Lung (tissue), 12 donors: ENCODE results near the gene KCNH5. TPM values are rescaled to one million over a fixed set of nuclear protein-coding genes. Genes with fewer than 3 reads are reported as not detected.

ENCODE experiments used
- ATAC-seq: fragments of 200-7000 bp; cut with Tn5 transposase; one replicate; pipeline ENCODE4 v1.9.1; 2020; ENCODE audit warnings: moderate number of reproducible peaks; ENCODE audit not compliant: insufficient read depth, low FRiP score
- DNase-seq, 3 donors: peaks; one replicate each; pipeline ENCODE4 v3.0.0-alpha.2; 2013 to 2017
- H3K27ac ChIP-seq, 2 donors: one replicate each; pipeline ENCODE4 v1.5.1; 2013; ENCODE audit warnings: mild to moderate bottlenecking in 2 of 2, moderate library complexity in 2 of 2, control low read depth in 1 of 2, inconsistent platforms in 1 of 2, low read depth in 1 of 2, low read length in 1 of 2
- H3K27me3 ChIP-seq, 3 donors: one replicate each; pipeline ENCODE4 v1.5.1; 2013; ENCODE audit warnings: low read length in 2 of 3; ENCODE audit not compliant: control insufficient read depth in 3 of 3, insufficient read depth in 3 of 3
- H3K36me3 ChIP-seq, 4 donors: one replicate each; pipeline ENCODE4 v1.5.1; 2013; ENCODE audit warnings: low read length in 4 of 4, mild to moderate bottlenecking in 1 of 4, moderate library complexity in 1 of 4; ENCODE audit not compliant: control insufficient read depth in 4 of 4, insufficient read depth in 4 of 4
- H3K4me1 ChIP-seq, 5 donors: one replicate each; pipeline ENCODE4 v1.5.1; 2013; ENCODE audit warnings: low read length in 5 of 5, mild to moderate bottlenecking in 2 of 5, moderate library complexity in 1 of 5; ENCODE audit not compliant: control insufficient read depth in 5 of 5, insufficient read depth in 5 of 5
- H3K4me3 ChIP-seq: one replicate; pipeline ENCODE4 v1.5.1; 2013; ENCODE audit warnings: mild to moderate bottlenecking, control low read depth, moderate library complexity
- H3K9ac ChIP-seq, 2 donors: one replicate each; pipeline ENCODE4 v1.5.1; 2013; ENCODE audit warnings: low read length in 2 of 2, control low read depth in 1 of 2; ENCODE audit not compliant: insufficient read depth in 1 of 2
- H3K9me3 ChIP-seq, 4 donors: one replicate each; pipeline ENCODE4 v1.5.1; 2013; ENCODE audit warnings: low read length in 3 of 4, mild to moderate bottlenecking in 1 of 4, moderate library complexity in 1 of 4; ENCODE audit not compliant: control insufficient read depth in 4 of 4, insufficient read depth in 3 of 4
- CTCF ChIP-seq: IDR thresholded peaks from 2 replicates; pipeline ENCODE4 v1.5.1; 2012; ENCODE audit warnings: mild to moderate bottlenecking; ENCODE audit errors: control extremely low read depth, extremely low read depth
- WGBS, 2 donors: extraction: QIAGEN DNeasy Blood & Tissue Kit; methylation state at CpG; one replicate each; pipeline ENCODE4 v1.1.7; 2013; 5-methylcytosine and 5-hydroxymethylcytosine counted together
- polyA plus RNA-seq, 2 donors: library from polyadenylated mRNA; stranded (reverse); fragments of 200-250 nt; gene quantifications; one replicate each; pipeline ENCODE4 v1.2.1, GENCODE V29; 2013
- total RNA-seq, 2 donors: library from RNA; depleted of rRNA in 1 of 2; stranded (reverse); fragments of >200 nt in 1 of 2; gene quantifications; one replicate each; pipeline ENCODE4 v1.2.1, GENCODE V29; 2014 to 2021
- donor health status: control.
- donor health status: control.
- donor health status: Bipolar disorder and iron deficiency.
- donor health status: healthy.
- donor health status: DM: yes; HTN: yes; CAD: no.

Gene KCNH5
- total and polyA plus RNA-seq, 4 donors = 0.03 to 0.40 (median 0.08) TPM; not detected in 1

GRCh38 chr14:62934439-62934838 lies 110.8 kb downstream of the KCNH5 start:
- Histone ChIP-seq H3K27me3 (no peaks in the 10 kb centered on the region), H3K27ac (no peak overlapping the region)

DNA sequence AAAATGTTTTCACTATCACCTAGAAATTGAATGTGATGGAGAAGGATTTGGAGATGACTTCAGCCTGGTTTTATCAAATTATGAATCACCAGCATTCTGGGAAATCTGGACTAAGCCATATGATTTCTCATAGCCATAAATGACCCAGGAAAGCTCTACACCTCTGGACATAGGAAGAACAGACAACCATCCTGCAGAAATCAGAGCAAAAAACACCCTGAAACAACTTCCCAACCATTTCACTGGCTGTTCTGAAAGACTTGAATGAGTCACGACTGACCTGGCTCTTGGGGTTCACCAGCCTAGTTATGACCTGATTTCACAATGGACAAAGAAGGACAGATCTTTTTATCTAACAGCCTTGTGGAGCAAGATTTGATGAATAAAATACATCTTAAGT lies 123.8 kb downstream of the KCNH5 start:
- no peaks in the 10 kb centered on the region for H3K36me3 ChIP-seq
- H3K4me1 ChIP-seq = no peaks in the 10 kb centered on the region
- no peak overlapping the region for H3K4me3 ChIP-seq
- 78 to 81% methylated on average over 1 of the region's 1 CpG for WGBS, 2 donors
- no peaks in the 10 kb centered on the region for H3K9me3 ChIP-seq
- ATAC-seq (no peak), DNase-seq (no peak)
- TF ChIP-seq CTCF = no peak
- no peak overlapping the region for H3K9ac ChIP-seq
- H3K27me3 ChIP-seq = no peaks in the 10 kb centered on the region
- H3K27ac ChIP-seq = no peak overlapping the region

More at GRCh38 chr14:62934439-62934838, 110.8 kb downstream of the KCNH5 start:
- 59% methylated on average over 3 of the region's 3 CpGs for WGBS, 2 donors
- DNase-seq (no peak), ATAC-seq (no peak)
- Histone ChIP-seq H3K4me3 (no peak overlapping the region), H3K9ac (no peak overlapping the region), H3K36me3 (no peaks in the 10 kb centered on the region), H3K4me1 (no peaks in the 10 kb centered on the region), H3K9me3 (no peaks in the 10 kb centered on the region)
- no peak for TF ChIP-seq CTCF

- Histone ChIP-seq H3K27me3 (no peaks in the 10 kb centered on the region), H3K36me3 (no peaks in the 10 kb centered on the region), H3K4me3 (no peak overlapping the region), H3K9me3 (no peaks in the 10 kb centered on the region), H3K4me1 (no peaks in the 10 kb centered on the region), H3K27ac (no peak overlapping the region), H3K9ac (no peak overlapping the region)
- no peak for ATAC-seq
- no peak for TF ChIP-seq CTCF
- DNase-seq = no peak
- WGBS, 2 donors = 46 to 51% methylated on average over 4 of the region's 4 CpGs
Measured at GRCh38 chr14:62916551-62916950, 128.7 kb downstream of the KCNH5 start.

- 88 to 90% methylated on average over 3 of the region's 3 CpGs for WGBS, 2 donors
- Histone ChIP-seq H3K4me3 (no peak overlapping the region), H3K9me3 (no peaks in the 10 kb centered on the region), H3K27ac (no peak overlapping the region), H3K27me3 (no peaks in the 10 kb centered on the region), H3K4me1 (no peaks in the 10 kb centered on the region), H3K36me3 (no peaks in the 10 kb centered on the region), H3K9ac (no peak overlapping the region)
- no peak for DNase-seq
- no peak for TF ChIP-seq CTCF
- no peak for ATAC-seq
Measured at GRCh38 chr14:62914873-62915272, 130.4 kb downstream of the KCNH5 start.
